Left lung (tissue), 10 donors: ENCODE results near the gene SPSB2. TPM values are rescaled to one million over a fixed set of nuclear protein-coding genes. Genes with fewer than 3 reads are reported as not detected.
"Not testable (repeated sequence)": the region's sequence is repeated elsewhere in the genome, so short reads cannot be mapped to it uniquely, and the experiment has no call there.

Experiments
- ATAC-seq: fragments of 200-7000 bp; cut with Tn5 transposase; one replicate; pipeline ENCODE4 v1.9.1; 2020; ENCODE audit warnings: moderate library complexity
- DNase-seq, 4 donors: peaks; one replicate each; pipeline ENCODE4 v3.0.0-alpha.2; 2013 to 2020
- H3K27ac ChIP-seq, 2 donors: fragments of 200-600 bp; sonication (generic) in 1 of 2; one replicate each; pipeline versions ENCODE4 v1.5.0 to v1.8.0; 2020 to 2021
- H3K27me3 ChIP-seq, 2 donors: fragments of 200-600 bp; sonication (generic) in 1 of 2; one replicate each; pipeline versions ENCODE4 v1.5.0 to v1.8.0; 2020 to 2021
- H3K36me3 ChIP-seq, 2 donors: fragments of 200-600 bp; sonication (generic) in 1 of 2; one replicate each; pipeline versions ENCODE4 v1.5.0 to v1.8.0; 2020 to 2021
- H3K4me1 ChIP-seq, 2 donors: fragments of 200-600 bp; one replicate each; pipeline ENCODE4 v1.8.0; 2021
- H3K4me3 ChIP-seq, 2 donors: fragments of 200-600 bp; sonication (generic) in 1 of 2; one replicate each; pipeline versions ENCODE4 v1.5.0 to v1.8.0; 2020 to 2021; ENCODE audit warnings: mild to moderate bottlenecking in 1 of 2
- H3K9me3 ChIP-seq, 2 donors: fragments of 200-600 bp; sonication (generic) in 1 of 2; one replicate each; pipeline versions ENCODE4 v1.5.0 to v1.8.0; 2020 to 2021
- CTCF ChIP-seq, 2 donors: fragments of 200-600 bp; sonication (generic) in 1 of 2; IDR thresholded peaks; one replicate each; pipeline versions ENCODE4 v1.5.0 to v1.8.0; 2021; ENCODE audit warnings: antibody characterized with exemption in 2 of 2
- intact Hi-C, 2 donors: fragments of 100-400 bp; cut with DNase I; formaldehyde crosslinking; loops; one replicate each; pipeline versions ENCODE4 v1.11.2 to v1.14.2; 2022
- polyA plus RNA-seq, 6 donors: library from polyadenylated mRNA; unstranded; fragments of 120-200 nt; gene quantifications; one replicate each; pipeline ENCODE4 v1.2.1, GENCODE V29; 2013; ENCODE audit not compliant: insufficient read length in 6 of 6
- total RNA-seq, 2 donors: library from RNA; stranded (reverse); fragmentation: NEBNext Ultra II Directional; extraction: Animal tissue kit (Norgen Biotek cat#: 25700); gene quantifications; one replicate each; pipeline ENCODE4 v1.2.1, GENCODE V29; 2021
- donor health status: DM: no; HTN: yes; CAD: no.
- donor health status: DM: no; HTN: no; CAD: no.

Gene SPSB2
- total and polyA plus RNA-seq, 8 donors: 3.4 to 27.1 (median 8.4) TPM

GRCh38 chr12:6871052-6871957 lies 1.8 kb downstream of the SPSB2 start:
- H3K9me3 ChIP-seq: no peaks in the 10 kb centered on the region
- DNase-seq (peak in 2 of 4 donors; percentile 73 to 86), ATAC-seq (peak; percentile 27)
- peaks cover 31 to 63% of the 10 kb centered on the region in 2 donors for H3K4me1 ChIP-seq
- H3K27ac ChIP-seq: peak overlapping the region; percentile 91
- intact Hi-C loops: no loop called here
- H3K4me3 ChIP-seq: peak overlapping the region; percentile 74 to 82
- TF ChIP-seq CTCF (IDR thresholded peaks at IDR 0.05): no peak
- peaks cover 0 to 36% of the 10 kb centered on the region in 2 donors for H3K36me3 ChIP-seq
- no peaks in the 10 kb centered on the region for H3K27me3 ChIP-seq

GRCh38 chr12:6870304-6870703 lies 2.8 kb downstream of the SPSB2 start:
- DNase-seq, H3K9me3 ChIP-seq, intact Hi-C loops, H3K27me3 ChIP-seq, ATAC-seq, H3K4me3 ChIP-seq: not testable (repeated sequence)
- H3K36me3 ChIP-seq: peaks cover 0 to 36% of the 10 kb centered on the region in 2 donors
- H3K4me1 ChIP-seq: peaks cover 31 to 63% of the 10 kb centered on the region in 2 donors
- peak overlapping the region in 1 of 2 donors; percentile 91 for H3K27ac ChIP-seq

GRCh38 chr12:6869049-6870021 lies 3.8 kb downstream of the SPSB2 start:
- Histone ChIP-seq H3K4me3 (peak overlapping the region; percentile 100), H3K4me1 (peaks cover 31 to 58% of the 10 kb centered on the region in 2 donors), H3K36me3 (peaks cover 0 to 43% of the 10 kb centered on the region in 2 donors), H3K27me3 (no peaks in the 10 kb centered on the region), H3K27ac (peak overlapping the region in 1 of 2 donors; percentile 95), H3K9me3 (no peaks in the 10 kb centered on the region)
- peak; percentile 4 for ATAC-seq
- intact Hi-C loops: no loop called here
- DNase-seq: peak in 3 of 4 donors; percentile 64 to 86 (median 79)
- peak; percentile 89 to 94 for TF ChIP-seq CTCF (IDR thresholded peaks at IDR 0.05)

GRCh38 chr12:6868211-6869048 lies 4.7 kb downstream of the SPSB2 start:
- Histone ChIP-seq H3K27ac (peak overlapping the region; percentile 95 to 96), H3K9me3 (no peaks in the 10 kb centered on the region), H3K4me1 (peaks cover 31 to 50% of the 10 kb centered on the region in 2 donors), H3K36me3 (peaks cover 0 to 52% of the 10 kb centered on the region in 2 donors), H3K27me3 (no peaks in the 10 kb centered on the region), H3K4me3 (peak overlapping the region; percentile 100)
- intact Hi-C loops: no loop called here
- DNase-seq (no peak), ATAC-seq (no peak)
- TF ChIP-seq CTCF (IDR thresholded peaks at IDR 0.05): no peak
